Skeletal muscle satellite cell (primary cell): ENCODE results near the gene CNOT6.
"Not testable (repeated sequence)": the region's sequence is repeated elsewhere in the genome, so short reads cannot be mapped to it uniquely, and the experiment has no call there.

Experiments
- H3K27me3 ChIP-seq: 2 replicates; pipeline ENCODE4 v1.7.0; 2013; ENCODE audit warnings: low read length; ENCODE audit not compliant: control insufficient read depth, insufficient read depth
- H3K36me3 ChIP-seq: 2 replicates; pipeline ENCODE4 v1.7.0; 2013; ENCODE audit warnings: mild to moderate bottlenecking, control low read depth, low read length; ENCODE audit not compliant: insufficient read depth
- H3K4me1 ChIP-seq: 2 replicates; pipeline ENCODE4 v1.7.0; 2013; ENCODE audit warnings: low read length; ENCODE audit not compliant: control insufficient read depth, insufficient read depth
- H3K4me2 ChIP-seq: 2 replicates; pipeline ENCODE4 v1.7.0; 2013; ENCODE audit warnings: mild to moderate bottlenecking, low read length
- H3K4me3 ChIP-seq: 2 replicates; pipeline ENCODE4 v1.7.0; 2013; ENCODE audit warnings: low read length
- H3K9ac ChIP-seq: 2 replicates; pipeline ENCODE4 v1.7.0; 2013; ENCODE audit warnings: mild to moderate bottlenecking, low read depth, low read length, moderate library complexity
- H3K9me3 ChIP-seq: replicated peaks from 2 replicates; pipeline ENCODE4 v1.7.0; 2013; ENCODE audit warnings: mild to moderate bottlenecking, control low read depth, low read length

CNOT6 gene

GRCh38 chr5:180522330-180522729 lies 28.2 kb downstream of the CNOT6 start:
- Histone ChIP-seq H3K27me3 (no peaks in the 10 kb centered on the region), H3K4me2 (no peak overlapping the region), H3K36me3 (no peaks in the 10 kb centered on the region), H3K9ac (no peak overlapping the region), H3K4me1 (peaks cover 3% of the 10 kb centered on the region), H3K9me3 (no peaks in the 10 kb centered on the region), H3K4me3 (no peak overlapping the region)

DNA sequence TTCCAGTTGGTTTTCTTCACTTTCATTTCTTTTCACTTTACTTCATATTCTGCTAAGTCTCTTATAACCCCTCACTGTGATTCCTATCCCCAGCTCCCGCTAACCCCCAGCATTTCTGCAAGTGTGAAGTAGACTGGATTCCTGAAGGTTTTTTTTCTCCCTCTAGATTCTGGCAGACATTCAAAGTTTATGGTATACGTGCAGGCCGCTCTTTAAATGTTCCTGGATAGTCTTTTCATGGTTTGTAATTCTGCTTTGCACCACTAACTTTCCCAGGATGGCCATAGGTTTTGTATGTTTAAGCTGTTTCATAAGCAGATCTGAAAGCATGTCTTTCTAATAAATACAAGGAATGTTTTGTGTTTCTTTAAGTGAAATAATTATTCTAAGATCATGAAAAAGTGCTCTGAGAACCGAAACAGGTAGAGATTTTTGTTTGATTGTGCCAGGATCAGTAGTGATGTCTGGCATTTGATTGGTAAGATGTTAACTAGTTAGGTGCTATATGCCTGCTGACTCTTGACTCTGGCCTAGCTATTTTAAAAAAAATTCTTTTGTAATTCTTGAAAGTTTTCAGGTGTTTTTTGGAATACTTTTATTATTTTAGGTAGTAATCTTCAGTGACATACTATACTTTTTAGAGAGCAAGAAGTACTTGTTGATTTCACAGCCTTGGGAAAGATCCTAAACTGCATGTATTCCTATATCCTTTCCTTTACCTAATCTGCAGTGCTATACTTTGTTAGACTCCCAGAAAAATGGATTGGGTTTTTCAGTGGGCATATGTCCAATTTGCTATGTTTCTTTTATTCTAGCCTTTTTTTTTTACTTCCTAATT lies 29.7 kb downstream of the CNOT6 start:
- Histone ChIP-seq H3K9ac (no peak overlapping the region), H3K9me3 (no peaks in the 10 kb centered on the region), H3K36me3 (no peaks in the 10 kb centered on the region), H3K4me1 (peaks cover 3% of the 10 kb centered on the region), H3K4me3 (no peak overlapping the region), H3K27me3 (no peaks in the 10 kb centered on the region), H3K4me2 (no peak overlapping the region)

GRCh38 chr5:180525399-180525798 lies 31.2 kb downstream of the CNOT6 start:
- Histone ChIP-seq H3K36me3 (no peaks in the 10 kb centered on the region), H3K9ac (no peak overlapping the region), H3K4me1 (peaks cover 3% of the 10 kb centered on the region), H3K4me3 (no peak overlapping the region), H3K4me2 (no peak overlapping the region), H3K9me3 (no peaks in the 10 kb centered on the region), H3K27me3 (no peaks in the 10 kb centered on the region)

- H3K9ac ChIP-seq, result no peak overlapping the region
- peaks cover 3% of the 10 kb centered on the region for H3K4me1 ChIP-seq
- H3K4me2 ChIP-seq, result no peak overlapping the region
- H3K36me3 ChIP-seq, result no peaks in the 10 kb centered on the region
- no peaks in the 10 kb centered on the region for H3K9me3 ChIP-seq
- no peaks in the 10 kb centered on the region for H3K27me3 ChIP-seq
- H3K4me3 ChIP-seq, result no peak overlapping the region
These were observed 32.1 kb downstream of the CNOT6 start for GRCh38 chr5:180526269-180526668.

DNA sequence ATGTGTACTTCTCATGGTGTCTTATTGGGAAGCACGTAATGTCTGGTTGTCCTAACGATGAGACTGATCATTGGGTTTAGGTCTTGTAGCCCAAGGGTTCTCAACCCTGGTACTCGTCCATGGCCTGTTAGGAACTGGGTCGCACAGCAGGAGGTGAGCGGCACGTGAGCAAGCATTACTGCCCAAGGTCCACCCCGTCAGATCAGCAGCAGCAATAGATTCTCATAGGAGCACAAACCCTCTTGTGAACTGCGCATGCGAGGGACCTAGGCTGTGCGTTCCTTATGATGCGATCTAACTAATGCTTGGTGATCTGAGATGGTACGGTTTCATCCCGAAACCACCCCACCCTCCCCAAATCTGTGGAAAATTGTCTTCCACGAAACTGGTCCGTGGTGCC lies 33.5 kb downstream of the CNOT6 start:
- no peaks in the 10 kb centered on the region for H3K9me3 ChIP-seq
- no peaks in the 10 kb centered on the region for H3K27me3 ChIP-seq
- no peak overlapping the region for H3K4me2 ChIP-seq
- H3K36me3 ChIP-seq, result peaks cover 6% of the 10 kb centered on the region
- H3K4me3 ChIP-seq, result no peak overlapping the region
- no peak overlapping the region for H3K9ac ChIP-seq
- peaks cover 3% of the 10 kb centered on the region for H3K4me1 ChIP-seq

- not testable (repeated sequence) for H3K9ac ChIP-seq, H3K9me3 ChIP-seq, H3K27me3 ChIP-seq, H3K4me1 ChIP-seq, H3K4me2 ChIP-seq, H3K36me3 ChIP-seq, H3K4me3 ChIP-seq
These were observed 36.9 kb downstream of the CNOT6 start for GRCh38 chr5:180531036-180531585.

GRCh38 chr5:180532268-180532667 lies 38.1 kb downstream of the CNOT6 start:
- Histone ChIP-seq H3K27me3 (no peaks in the 10 kb centered on the region), H3K9ac (no peak overlapping the region), H3K4me3 (no peak overlapping the region), H3K4me1 (no peaks in the 10 kb centered on the region), H3K9me3 (no peaks in the 10 kb centered on the region), H3K4me2 (no peak overlapping the region), H3K36me3 (peaks cover 12% of the 10 kb centered on the region)

- no peak overlapping the region for H3K4me3 ChIP-seq
- no peaks in the 10 kb centered on the region for H3K27me3 ChIP-seq
- H3K4me1 ChIP-seq, result no peaks in the 10 kb centered on the region
- H3K4me2 ChIP-seq, result no peak overlapping the region
- H3K36me3 ChIP-seq, result peaks cover 12% of the 10 kb centered on the region
- no peaks in the 10 kb centered on the region for H3K9me3 ChIP-seq
- H3K9ac ChIP-seq, result no peak overlapping the region
These were observed 39.7 kb downstream of the CNOT6 start for GRCh38 chr5:180533845-180534244.

DNA sequence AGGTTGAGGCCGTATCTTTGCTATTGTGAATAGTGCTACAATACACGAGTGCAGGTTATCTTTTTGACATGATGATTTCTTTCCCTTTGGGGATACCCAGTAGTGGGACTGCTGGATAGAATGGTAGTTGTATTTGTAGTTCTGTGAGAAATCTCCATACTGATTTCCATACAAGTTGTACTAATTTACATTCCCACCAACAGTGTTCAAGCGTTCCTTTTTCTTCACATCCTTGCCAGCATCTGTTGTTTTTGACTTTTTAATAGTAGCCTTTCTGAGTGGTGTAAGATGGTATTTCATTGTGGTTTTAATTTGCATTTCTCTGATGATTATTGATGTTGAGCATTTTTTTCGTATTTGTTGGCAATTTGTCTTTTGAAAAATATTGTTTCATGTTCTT lies 41.4 kb downstream of the CNOT6 start:
- Histone ChIP-seq H3K4me3 (no peak overlapping the region), H3K9me3 (no peaks in the 10 kb centered on the region), H3K27me3 (no peaks in the 10 kb centered on the region), H3K4me2 (no peak overlapping the region), H3K36me3 (peaks cover 12% of the 10 kb centered on the region), H3K9ac (no peak overlapping the region), H3K4me1 (no peaks in the 10 kb centered on the region)

DNA sequence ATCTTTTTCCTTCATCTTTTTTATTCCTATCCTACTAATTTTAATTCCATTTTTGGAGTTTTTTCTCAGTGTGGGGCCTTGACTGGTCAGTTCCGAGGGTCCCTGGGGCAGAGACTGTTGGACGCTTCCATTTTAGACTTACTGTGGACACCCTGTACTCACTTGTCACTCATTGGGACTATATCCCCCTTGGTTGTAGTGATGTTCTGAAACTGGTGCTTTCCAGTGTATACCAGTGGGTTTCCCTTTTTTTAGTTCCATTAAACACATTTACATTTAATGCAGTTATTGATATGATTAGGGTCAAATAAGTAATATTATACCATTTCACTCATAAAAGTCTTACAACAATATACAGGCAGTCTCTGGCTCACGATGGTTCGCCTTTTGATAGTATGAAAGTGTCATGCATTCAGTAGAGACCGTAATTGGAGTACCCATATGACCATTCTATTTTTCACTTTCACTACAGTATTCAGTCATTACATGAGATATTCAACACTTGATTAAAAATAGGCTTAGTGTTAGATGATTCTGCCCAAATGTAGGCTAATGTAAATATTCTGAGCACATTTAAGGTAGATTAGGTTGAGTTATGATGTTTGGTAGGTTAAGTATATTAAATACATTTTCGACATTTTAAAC lies 46.0 kb downstream of the CNOT6 start:
- H3K9me3 ChIP-seq, result no peaks in the 10 kb centered on the region
- no peaks in the 10 kb centered on the region for H3K4me1 ChIP-seq
- no peak overlapping the region for H3K4me3 ChIP-seq
- H3K9ac ChIP-seq, result no peak overlapping the region
- H3K36me3 ChIP-seq, result peaks cover 9% of the 10 kb centered on the region
- H3K27me3 ChIP-seq, result no peaks in the 10 kb centered on the region
- no peak overlapping the region for H3K4me2 ChIP-seq

GRCh38 chr5:180541710-180542109 lies 47.5 kb downstream of the CNOT6 start:
- no peak overlapping the region for H3K9ac ChIP-seq
- H3K4me2 ChIP-seq, result no peak overlapping the region
- H3K4me3 ChIP-seq, result no peak overlapping the region

More at GRCh38 chr5:180541710-180542109, 47.5 kb downstream of the CNOT6 start:
- H3K9me3 ChIP-seq, result no peaks in the 10 kb centered on the region
- no peaks in the 10 kb centered on the region for H3K4me1 ChIP-seq
- H3K36me3 ChIP-seq, result peaks cover 9% of the 10 kb centered on the region
- no peaks in the 10 kb centered on the region for H3K27me3 ChIP-seq
